G401 (cell line): ENCODE data around the gene LRRC23. TPM values are rescaled to one million over a fixed set of nuclear protein-coding genes. Genes with fewer than 3 reads are reported as not detected.
"Not testable (repeated sequence)": the region's sequence is repeated elsewhere in the genome, so short reads cannot be mapped to it uniquely, and the experiment has no call there.

Experiments used
- DNase-seq: peaks from one replicate; pipeline ENCODE4 v3.0.0-alpha.2; 2015; ENCODE audit warnings: low spot score
- in situ Hi-C: cut with HindIII; loops from 2 replicates; pipeline ENCODE4 v1.10.0; 2016; ENCODE audit warnings: low sequenced_read_pairs, mixed read lengths
- total RNA-seq: library from RNA; depleted of rRNA; stranded (reverse); fragments of >200 nt; shearing (Covaris generic); gene quantifications from 2 replicates; pipeline ENCODE4 v1.2.3, GENCODE V29; 2014

The LRRC23 gene
- total RNA-seq, 1 experiment from 2014 or later, result 7.0 TPM

- in situ Hi-C loops, result no loop called here
Measured at GRCh38 chr12:6871052-6871957, 33.3 kb upstream of the LRRC23 start.

GRCh38 chr12:6872073-6873048 is 32.3 kb upstream of the LRRC23 start:
- DNase-seq, result peak; percentile 80
- in situ Hi-C loops, result no loop called here

More at GRCh38 chr12:6871052-6871957, 33.3 kb upstream of the LRRC23 start:
- DNase-seq, result peak; percentile 26

- peak; percentile 92 for DNase-seq
- in situ Hi-C loops, result no loop called here
Measured at GRCh38 chr12:6873094-6874014, 31.3 kb upstream of the LRRC23 start, which contains the start of gene SPSB2. TSS of gene SPSB2 (minus strand) at chr12:6873303. CDS start at chr12:6872901, 402 bp downstream.

GRCh38 chr12:6874015-6874368 is 30.6 kb upstream of the LRRC23 start:
- DNase-seq, in situ Hi-C loops: not testable (repeated sequence)

- in situ Hi-C loops, DNase-seq: not testable (repeated sequence)
Measured at GRCh38 chr12:6879824-6880223, 24.8 kb upstream of the LRRC23 start.

GRCh38 chr12:6883252-6883651 is 21.4 kb upstream of the LRRC23 start:
- DNase-seq, result no peak
- in situ Hi-C loops, result no loop called here

- in situ Hi-C loops, result no loop called here
Measured at GRCh38 chr12:6883683-6884082, 20.9 kb upstream of the LRRC23 start.

GRCh38 chr12:6884539-6884938 is 20.1 kb upstream of the LRRC23 start:
- in situ Hi-C loops, result no loop called here

More at GRCh38 chr12:6883683-6884082, 20.9 kb upstream of the LRRC23 start:
- no peak for DNase-seq

GRCh38 chr12:6886206-6886999 is 18.2 kb upstream of the LRRC23 start:
- DNase-seq, in situ Hi-C loops: not testable (repeated sequence)

More at GRCh38 chr12:6884539-6884938, 20.1 kb upstream of the LRRC23 start:
- no peak for DNase-seq

GRCh38 chr12:6887460-6887859 is 17.2 kb upstream of the LRRC23 start:
- in situ Hi-C loops, result no loop called here

GRCh38 chr12:6888360-6888759 is 16.3 kb upstream of the LRRC23 start:
- in situ Hi-C loops, result no loop called here
- DNase-seq, result no peak

More at GRCh38 chr12:6887460-6887859, 17.2 kb upstream of the LRRC23 start:
- DNase-seq, result no peak

- DNase-seq, in situ Hi-C loops: not testable (repeated sequence)
Measured at GRCh38 chr12:6888794-6889193, 15.8 kb upstream of the LRRC23 start.

- in situ Hi-C loops, DNase-seq: not testable (repeated sequence)
Measured at GRCh38 chr12:6889775-6890573, 14.6 kb upstream of the LRRC23 start.

GRCh38 chr12:6890789-6891645 is 13.6 kb upstream of the LRRC23 start:
- peak; percentile 96 for DNase-seq
- in situ Hi-C loops, result no loop called here

- in situ Hi-C loops, result no loop called here
Measured at GRCh38 chr12:6891646-6892001, 13.0 kb upstream of the LRRC23 start.

GRCh38 chr12:6892683-6893082 is 11.9 kb upstream of the LRRC23 start:
- DNase-seq, in situ Hi-C loops: not testable (repeated sequence)

More at GRCh38 chr12:6891646-6892001, 13.0 kb upstream of the LRRC23 start:
- no peak for DNase-seq
